ENCODE results near the gene ZIM2. TPM values are rescaled to one million over a fixed set of nuclear protein-coding genes. Genes with fewer than 3 reads are reported as not detected.

ZIM2 gene
- total and polyA plus RNA-seq, 10 donors: 0.73 TPM; not detected in 9

- H3K4me1 ChIP-seq: peaks cover 0 to 3% (median 0%) of the 10 kb centered on the region in 6 donors
- TF ChIP-seq POLR2AphosphoS5 (IDR thresholded peaks at IDR 0.05) (no peak), CTCF (IDR thresholded peaks at IDR 0.05 in 8 of 11, conservative IDR thresholded peaks at IDR 0.05 in 3 of 11) (no peak), POLR2A (IDR thresholded peaks at IDR 0.05) (no peak)
- intact Hi-C loops (cut with DNase I; ENCODE audit: low total_unique reads): no loop called here
- H3K9me3 ChIP-seq: peaks cover 0 to 72% (median 17%) of the 10 kb centered on the region in 8 donors
- 74 to 81% (median 78%) methylated on average over 5 of the region's 5 CpGs for WGBS, 5 donors
- H3K36me3 ChIP-seq: no peaks in the 10 kb centered on the region
- no peak overlapping the region for H3K4me3 ChIP-seq
- H3K27ac ChIP-seq: no peak overlapping the region
- H3K27me3 ChIP-seq (replicated peaks in 1 of 7): peaks cover 0 to 6% (median 0%) of the 10 kb centered on the region in 7 donors
- DNase-seq: no peak
These were observed 8.1 kb downstream of the ZIM2 start for GRCh38 chr19:56832352-56832928.

GRCh38 chr19:56831255-56831654 is 9.3 kb downstream of the ZIM2 start:
- Histone ChIP-seq H3K27ac (no peak overlapping the region), H3K4me1 (no peaks in the 10 kb centered on the region), H3K36me3 (no peaks in the 10 kb centered on the region), H3K9me3 (peaks cover 0 to 62% (median 7%) of the 10 kb centered on the region in 8 donors), H3K4me3 (no peak overlapping the region), H3K27me3 (replicated peaks in 1 of 7) (no peaks in the 10 kb centered on the region)
- TF ChIP-seq POLR2AphosphoS5 (IDR thresholded peaks at IDR 0.05) (no peak), POLR2A (IDR thresholded peaks at IDR 0.05) (no peak), CTCF (IDR thresholded peaks at IDR 0.05 in 8 of 11, conservative IDR thresholded peaks at IDR 0.05 in 3 of 11) (no peak)
- WGBS, 5 donors: 52 to 83% (median 66%) methylated on average over 2 of the region's 2 CpGs
- intact Hi-C loops (cut with DNase I; ENCODE audit: low total_unique reads): no loop called here
- no peak for DNase-seq

GRCh38 chr19:56829596-56829995 is 10.9 kb downstream of the ZIM2 start:
- Histone ChIP-seq H3K27ac (no peak overlapping the region), H3K27me3 (replicated peaks in 1 of 7) (no peaks in the 10 kb centered on the region), H3K9me3 (peaks cover 0 to 59% (median 5%) of the 10 kb centered on the region in 8 donors), H3K4me3 (no peak overlapping the region), H3K4me1 (no peaks in the 10 kb centered on the region), H3K36me3 (no peaks in the 10 kb centered on the region)
- no peak for DNase-seq
- TF ChIP-seq POLR2AphosphoS5 (IDR thresholded peaks at IDR 0.05): no peak
- TF ChIP-seq CTCF (IDR thresholded peaks at IDR 0.05 in 8 of 11, conservative IDR thresholded peaks at IDR 0.05 in 3 of 11): no peak
- no peak for TF ChIP-seq POLR2A (IDR thresholded peaks at IDR 0.05)
- intact Hi-C loops (cut with DNase I; ENCODE audit: low total_unique reads): no loop called here
- WGBS, 5 donors: 71 to 80% (median 77%) methylated on average over 6 of the region's 6 CpGs

- no peak for DNase-seq
- Histone ChIP-seq H3K4me3 (no peak overlapping the region), H3K4me1 (no peaks in the 10 kb centered on the region), H3K9me3 (peaks cover 0 to 62% (median 12%) of the 10 kb centered on the region in 8 donors), H3K27ac (no peak overlapping the region), H3K27me3 (replicated peaks in 1 of 7) (no peaks in the 10 kb centered on the region), H3K36me3 (no peaks in the 10 kb centered on the region)
- intact Hi-C loops (cut with DNase I; ENCODE audit: low total_unique reads): no loop called here
- WGBS, 5 donors: 66 to 89% (median 79%) methylated on average over 2 of the region's 2 CpGs
- TF ChIP-seq POLR2A (IDR thresholded peaks at IDR 0.05) (no peak), POLR2AphosphoS5 (IDR thresholded peaks at IDR 0.05) (no peak), CTCF (IDR thresholded peaks at IDR 0.05 in 8 of 11, conservative IDR thresholded peaks at IDR 0.05 in 3 of 11) (no peak)
These were observed 12.8 kb downstream of the ZIM2 start for GRCh38 chr19:56827708-56828107.
